GM18502 (cell line): Measurements from ENCODE around the gene ST8SIA1.

Source experiments
- ATAC-seq: cut with Tn5 transposase; IDR thresholded peaks from one replicate; pipeline ENCODE4 v1.9.1; 2021; ENCODE audit warnings: mild to moderate bottlenecking; ENCODE audit not compliant: unreplicated experiment, poor library complexity

ST8SIA1 gene

GRCh38 chr12:22285846-22286245, 48.7 kb downstream of the ST8SIA1 start:
- no peak for ATAC-seq

GRCh38 chr12:22284871-22285270, 49.6 kb downstream of the ST8SIA1 start:
- no peak for ATAC-seq

GRCh38 chr12:22283508-22283907, 51.0 kb downstream of the ST8SIA1 start:
- no peak for ATAC-seq

DNA sequence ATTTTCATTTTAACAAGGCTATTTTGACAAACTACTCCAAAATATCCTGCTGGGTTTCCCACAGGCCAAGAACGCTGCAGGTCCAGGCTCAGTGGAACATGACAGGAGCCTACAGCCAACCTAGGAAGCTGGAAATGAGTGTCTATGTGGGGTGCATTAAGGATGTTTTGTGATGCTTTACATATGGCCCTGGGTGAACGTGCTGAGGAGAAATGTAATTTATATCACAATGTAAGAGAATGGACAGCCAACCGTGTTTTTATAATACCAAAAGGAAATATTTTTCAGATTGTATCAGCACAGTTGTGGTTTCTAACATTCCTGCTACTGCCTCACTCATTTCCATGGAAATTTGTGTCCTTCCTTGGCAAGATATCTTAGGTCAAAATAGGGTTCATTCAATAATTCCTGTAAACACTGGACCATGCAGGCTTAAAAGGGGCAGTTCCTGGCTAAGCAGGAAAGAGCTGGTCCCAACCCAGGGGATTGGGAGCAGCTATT, 51.5 kb downstream of the ST8SIA1 start:
- no peak for ATAC-seq

DNA sequence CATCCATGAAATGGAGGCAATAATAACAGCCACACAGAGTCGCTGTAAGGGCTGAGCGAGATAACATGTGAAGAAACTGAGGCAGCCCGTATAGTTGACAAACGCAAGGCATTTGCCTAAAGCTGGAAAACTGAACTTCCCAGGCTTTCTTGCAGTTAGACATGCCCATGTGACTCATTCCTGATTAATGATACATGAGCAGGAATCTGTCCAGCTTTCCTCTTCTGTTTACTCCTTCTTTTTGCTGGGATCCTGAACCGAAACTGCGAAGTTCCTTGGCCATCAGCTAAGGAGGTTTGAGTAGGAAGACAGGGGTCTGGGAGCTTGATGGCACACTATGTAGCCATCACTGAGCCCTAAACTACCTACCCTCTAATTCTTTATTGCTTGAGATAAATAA, 52.2 kb downstream of the ST8SIA1 start:
- ATAC-seq, result no peak

DNA sequence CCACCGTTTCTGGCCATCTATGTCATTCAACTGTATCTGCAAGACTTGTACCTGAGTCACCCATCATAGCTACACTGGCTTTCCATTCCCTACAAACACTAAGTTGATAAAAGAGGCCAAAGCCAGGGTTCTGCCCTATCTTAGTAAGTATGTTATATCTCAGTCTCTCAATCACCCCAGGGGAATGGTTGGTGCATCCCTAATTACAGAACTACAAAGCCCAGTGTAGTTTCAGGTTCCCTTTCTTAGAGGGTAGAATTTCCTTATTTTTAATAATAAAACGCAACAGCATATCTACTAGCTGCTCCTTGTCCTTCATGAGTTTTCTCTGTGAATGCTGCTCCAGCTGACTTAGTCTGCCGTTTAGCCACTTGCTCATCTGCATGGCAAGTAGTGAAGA, 57.6 kb downstream of the ST8SIA1 start:
- ATAC-seq, result no peak

DNA sequence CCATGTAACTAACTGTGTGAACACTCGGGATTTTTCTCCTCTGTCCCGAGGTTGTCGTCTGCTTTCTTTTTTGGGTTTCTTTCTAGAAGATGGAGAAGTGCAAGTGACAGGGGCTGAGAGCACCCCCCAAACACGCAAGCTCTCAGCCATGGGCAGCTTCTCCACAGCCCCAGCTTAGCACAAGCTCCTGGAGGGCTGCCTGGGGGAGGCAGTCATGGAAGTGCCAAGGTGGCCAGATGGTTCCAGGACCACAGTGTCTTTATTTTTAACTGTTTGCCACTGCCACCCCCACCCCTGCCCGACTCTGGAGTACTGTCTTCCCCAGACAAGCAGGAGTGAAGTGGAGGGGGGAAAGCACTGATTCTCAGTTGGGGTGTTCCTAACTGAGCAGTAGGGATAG, 58.2 kb downstream of the ST8SIA1 start:
- ATAC-seq, result no peak

- ATAC-seq, result no peak
Observed at GRCh38 chr12:22275843-22276242, 58.7 kb downstream of the ST8SIA1 start.

GRCh38 chr12:22272335-22273151, 62.0 kb downstream of the ST8SIA1 start:
- no peak for ATAC-seq

DNA sequence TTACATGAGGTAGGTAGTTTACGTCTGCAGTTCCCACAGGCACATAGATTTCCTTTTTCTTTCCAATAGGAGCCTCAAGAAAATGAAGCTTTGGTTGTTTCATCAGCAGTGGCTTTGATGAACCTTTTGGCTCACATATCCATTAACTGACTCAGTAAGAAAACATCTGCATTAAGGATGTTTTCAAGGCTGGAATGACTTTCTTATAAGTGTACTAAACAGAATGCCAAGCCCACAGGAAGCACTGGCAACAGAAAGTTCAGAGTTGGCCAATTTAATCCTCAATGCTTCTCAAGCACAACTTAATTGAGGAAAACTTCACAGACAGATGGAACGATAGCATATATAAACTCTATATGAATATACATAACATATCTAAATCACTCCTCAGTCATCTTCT, 63.5 kb downstream of the ST8SIA1 start:
- ATAC-seq, result no peak

DNA sequence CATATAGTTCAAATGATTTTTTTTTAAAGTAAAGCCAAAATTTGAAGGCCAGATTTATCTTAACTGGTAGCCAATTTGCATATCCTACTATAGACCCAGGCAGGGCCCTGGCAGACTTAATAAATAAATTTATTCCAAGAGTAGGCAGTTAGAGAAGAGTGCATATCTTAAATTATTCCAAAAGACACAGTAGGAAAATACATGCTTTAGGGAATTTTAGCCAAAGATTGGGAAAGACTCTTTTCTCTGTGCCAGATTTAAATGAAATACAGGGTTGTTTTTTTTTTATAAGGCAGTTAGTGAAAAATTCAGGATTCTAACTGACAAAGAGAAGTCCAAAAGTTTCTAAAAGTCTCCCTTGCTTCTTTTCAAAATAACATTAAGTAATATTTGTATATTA, 65.5 kb downstream of the ST8SIA1 start:
- ATAC-seq, result no peak

DNA sequence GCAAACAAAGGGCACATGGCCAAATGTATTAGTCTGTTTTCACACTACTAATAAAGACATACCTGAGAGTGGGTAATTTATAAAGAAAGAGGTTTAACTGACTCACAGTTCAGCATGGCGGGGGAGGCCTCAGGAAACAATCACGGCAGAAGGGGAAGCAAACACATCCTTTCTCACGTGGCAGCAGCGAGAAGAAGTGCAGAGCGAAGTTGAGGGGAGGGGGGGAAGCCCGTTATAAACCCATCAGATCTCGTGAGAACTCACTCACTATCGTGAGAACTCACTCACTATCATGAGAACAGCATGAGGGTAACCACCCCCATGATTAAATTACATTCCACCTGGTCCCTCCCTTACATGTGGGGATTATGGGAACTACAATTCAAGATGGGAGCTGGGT, 66.1 kb downstream of the ST8SIA1 start:
- no peak for ATAC-seq

DNA sequence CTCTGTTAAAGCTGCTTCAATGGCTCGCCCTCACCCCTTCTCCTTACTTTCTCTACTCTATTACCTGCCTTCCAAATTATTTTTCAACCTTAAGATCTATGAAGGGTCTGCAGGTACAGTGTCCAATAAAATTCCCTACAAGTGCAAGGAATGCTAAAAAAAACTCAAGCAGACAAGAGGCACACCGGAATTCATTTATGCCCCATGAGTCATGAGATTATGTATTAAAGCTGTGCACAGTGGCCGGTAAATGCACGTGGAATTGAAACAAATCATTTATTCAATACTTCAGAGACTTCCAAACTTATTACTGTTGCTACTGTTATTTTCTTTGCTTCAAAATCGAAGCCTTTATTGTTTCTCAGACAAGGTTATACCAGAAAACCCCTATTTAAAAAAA, 68.4 kb downstream of the ST8SIA1 start:
- ATAC-seq, result no peak

DNA sequence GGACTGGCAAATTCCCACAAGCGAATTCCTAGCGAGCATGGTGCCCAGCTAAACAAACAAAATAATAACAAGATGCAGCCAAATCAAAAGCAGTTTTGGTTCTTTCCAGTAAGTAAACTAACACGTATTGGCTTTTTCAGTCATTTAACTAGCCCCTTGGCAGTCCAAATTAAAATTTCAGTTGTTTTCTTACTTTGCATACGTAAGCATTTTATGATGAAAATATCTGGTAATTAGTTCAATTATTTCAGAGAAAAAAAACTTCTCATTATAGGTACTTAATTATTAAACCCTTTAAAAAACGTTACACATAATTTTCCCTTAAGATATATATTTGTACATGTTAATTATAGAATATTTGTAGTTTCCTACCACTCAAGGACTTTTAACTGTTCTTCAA, 70.1 kb downstream of the ST8SIA1 start:
- no peak for ATAC-seq

- no peak for ATAC-seq
Observed at GRCh38 chr12:22262309-22262708, 72.2 kb downstream of the ST8SIA1 start.

DNA sequence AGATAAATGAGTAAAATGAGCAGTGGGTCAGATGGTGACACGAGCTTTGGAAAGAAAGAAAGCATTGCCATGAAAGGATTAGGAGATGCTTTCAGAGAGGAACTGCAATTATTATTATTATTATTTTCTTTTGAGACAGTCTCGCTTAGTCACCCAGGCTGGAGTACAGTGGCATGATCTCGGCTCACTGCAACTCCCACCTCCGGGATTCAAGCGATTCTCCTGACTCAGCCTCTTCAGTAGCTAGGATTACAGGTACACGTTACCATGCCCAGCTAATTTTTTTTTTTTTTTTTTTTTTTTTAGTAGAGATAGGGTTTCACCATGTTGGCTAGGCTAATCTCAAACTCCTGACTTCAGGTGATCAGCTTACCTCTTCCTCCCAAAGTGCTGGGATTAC, 77.4 kb downstream of the ST8SIA1 start:
- no peak for ATAC-seq

- ATAC-seq, result no peak
Observed at GRCh38 chr12:22256605-22257004, 77.9 kb downstream of the ST8SIA1 start.

DNA sequence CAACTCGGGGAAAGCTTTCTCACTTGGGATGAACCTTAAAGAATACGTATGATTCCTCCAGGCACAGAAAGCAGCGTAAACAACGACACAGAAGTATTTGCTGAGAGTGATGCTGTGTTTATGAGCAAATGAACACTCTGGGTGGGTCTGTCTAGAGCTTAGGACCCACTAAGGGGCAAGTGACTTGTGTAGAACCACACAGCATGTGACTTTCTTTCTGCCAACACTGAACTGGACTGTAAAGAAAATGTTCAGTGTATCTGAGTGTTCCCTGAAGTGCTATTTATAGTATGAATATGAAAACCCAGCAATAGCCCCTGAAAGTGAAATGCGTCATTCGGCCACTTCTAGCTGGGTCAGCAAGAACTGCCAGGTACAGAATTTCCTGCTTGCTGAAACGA, 78.5 kb downstream of the ST8SIA1 start:
- ATAC-seq, result no peak

DNA sequence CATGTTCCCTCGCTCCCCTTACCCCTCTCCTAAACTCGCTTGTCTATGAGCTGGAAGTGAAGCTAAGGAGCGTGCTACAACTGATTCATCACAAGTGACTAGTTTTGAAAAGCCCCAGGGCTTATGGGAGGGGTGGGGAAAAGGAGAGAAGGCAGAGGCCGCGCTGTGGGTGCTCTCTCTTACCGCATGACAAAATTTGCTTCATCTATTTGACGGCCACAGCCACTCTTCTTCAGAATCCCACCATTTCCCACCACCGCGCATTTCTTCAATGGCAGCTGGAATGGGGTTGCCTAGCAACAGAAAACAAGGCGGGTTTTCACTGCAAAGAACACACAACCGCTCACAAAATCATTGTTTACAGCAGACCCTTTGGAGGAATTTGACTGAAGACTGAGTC, 79.4 kb downstream of the ST8SIA1 start:
- ATAC-seq, result no peak

DNA sequence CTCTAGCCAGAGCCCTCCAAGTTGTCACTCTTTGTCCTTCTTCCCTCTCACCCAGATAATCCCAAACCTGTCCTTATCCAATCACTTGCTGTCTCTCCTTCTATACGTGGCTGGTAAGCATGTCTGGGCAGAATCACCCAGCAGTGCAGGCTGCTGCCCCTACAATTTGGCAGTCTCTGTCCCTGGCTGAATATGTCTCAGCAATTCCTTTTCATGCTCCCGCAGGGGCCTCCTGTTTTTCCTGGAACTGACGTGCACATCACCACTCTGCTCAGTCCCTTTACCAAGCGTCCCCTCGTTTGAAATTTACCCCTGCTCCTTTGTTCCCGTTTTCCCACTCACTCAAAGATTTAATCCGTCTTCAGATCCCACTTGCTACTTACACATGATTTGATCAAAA, 80.0 kb downstream of the ST8SIA1 start:
- no peak for ATAC-seq

GRCh38 chr12:22252057-22252456, 82.5 kb downstream of the ST8SIA1 start:
- no peak for ATAC-seq

DNA sequence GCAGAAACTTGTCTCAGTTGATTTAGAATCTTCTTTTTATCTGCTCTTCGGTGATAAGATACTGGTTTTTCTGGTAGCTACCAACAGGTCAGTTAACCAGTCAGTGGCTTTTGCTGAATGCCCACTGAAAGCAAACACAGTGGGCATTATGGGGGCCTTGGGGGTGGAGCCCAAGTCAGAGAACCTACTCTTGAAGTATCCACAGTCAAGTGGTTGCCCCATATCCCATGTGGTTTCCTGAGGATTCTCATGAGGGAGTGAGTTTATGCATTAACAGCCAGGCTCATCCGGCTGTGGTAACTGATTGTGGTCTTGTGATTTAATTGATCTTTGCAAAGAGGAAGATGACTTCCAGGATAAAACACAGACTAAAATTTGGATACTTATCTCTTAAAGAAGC, 83.7 kb downstream of the ST8SIA1 start:
- ATAC-seq, result no peak
